Testis (tissue), 5 donors: ENCODE data around the gene ZMIZ1. TPM values are rescaled to one million over a fixed set of nuclear protein-coding genes. Genes with fewer than 3 reads are reported as not detected.
A peak's percentile ranks its signal among the peaks of the same experiment; 100 is the strongest.

Experiments
- DNase-seq: peaks from one replicate; pipeline ENCODE4 v3.0.0-alpha.2; 2019
- H3K27ac ChIP-seq, 2 donors: fragments of 200-600 bp; sonication (generic); one replicate each; pipeline ENCODE4 v1.5.1; 2019
- H3K27me3 ChIP-seq: fragments of 200-600 bp; sonication (generic); one replicate; pipeline ENCODE4 v1.5.1; 2019
- H3K36me3 ChIP-seq: fragments of 200-600 bp; sonication (generic); one replicate; pipeline ENCODE4 v1.5.1; 2017; ENCODE audit warnings: low read depth; ENCODE audit errors: missing control alignments
- H3K4me1 ChIP-seq: fragments of 200-600 bp; sonication (generic); one replicate; pipeline ENCODE4 v1.5.1; 2019
- H3K4me3 ChIP-seq, 2 donors: fragments of 200-600 bp; sonication (generic); one replicate each; pipeline ENCODE4 v1.5.1; 2017 to 2019
- H3K9me3 ChIP-seq: fragments of 200-600 bp; sonication (generic); one replicate; pipeline ENCODE4 v1.5.1; 2017
- POLR2A ChIP-seq: fragments of 450-650 bp; IDR thresholded peaks from one replicate; pipeline ENCODE4 v1.6.1; 2017; ENCODE audit warnings: antibody characterized with exemption, mild to moderate bottlenecking, moderate library complexity
- WGBS, 2 donors: methylation state at CpG; one replicate each; pipeline ENCODE4 v1.1.5; 2018; 5-methylcytosine and 5-hydroxymethylcytosine counted together
- intact Hi-C: fragments of 100-400 bp; cut with DNase I; formaldehyde crosslinking; loops from one replicate; pipeline ENCODE4 v1.15.1; 2023; ENCODE audit warnings: low total_unique reads
- long read RNA-seq, 2 donors: transcript quantifications; one replicate each; lab custom pipeline, GENCODE V29; 2026
- polyA plus RNA-seq: library from polyadenylated mRNA; stranded (reverse); fragments of 350-450 nt; fragmentation: Illumina TruSeq; extraction: RNeasy Lipid Tissue Mini Kit (QIAGEN cat#74804); gene quantifications from one replicate; pipeline ENCODE4 v1.2.3, GENCODE V29; 2014; ENCODE audit warnings: low read depth, low replicate concordance; ENCODE audit not compliant: insufficient read depth
- total RNA-seq, 2 donors: library from RNA; depleted of rRNA; stranded (reverse); fragments of >200 nt; gene quantifications; one replicate each; pipeline ENCODE4 v1.2.3, GENCODE V29; 2016
- TF ChIP-seq, protein P1 (sequence below), 3 experiments: fragments of 450-650 bp in 2 of 3; fragments of 200-600 bp in 1 of 3; sonication (generic) in 1 of 3; IDR thresholded peaks; one replicate each; pipeline ENCODE4 v1.5.1; 2016 to 2019; ENCODE audit warnings: antibody characterized with exemption in 3 of 3, mild to moderate bottlenecking in 2 of 3, moderate library complexity in 1 of 3

Gene ZMIZ1
- total RNA-seq = 10 to 100 TPM; 18.8 to 22.0 TPM
- polyA plus RNA-seq = 15.2 TPM
- long read RNA-seq, donor 1, partial matches to known transcripts = 7 of 7 reads
- long read RNA-seq, donor 1, other reads (novel, unspliced or antisense) = 0 of 7 reads
- long read RNA-seq, donor 2, partial matches to known transcripts = 8 of 8 reads
- long read RNA-seq, donor 2, other reads (novel, unspliced or antisense) = 0 of 8 reads

DNA sequence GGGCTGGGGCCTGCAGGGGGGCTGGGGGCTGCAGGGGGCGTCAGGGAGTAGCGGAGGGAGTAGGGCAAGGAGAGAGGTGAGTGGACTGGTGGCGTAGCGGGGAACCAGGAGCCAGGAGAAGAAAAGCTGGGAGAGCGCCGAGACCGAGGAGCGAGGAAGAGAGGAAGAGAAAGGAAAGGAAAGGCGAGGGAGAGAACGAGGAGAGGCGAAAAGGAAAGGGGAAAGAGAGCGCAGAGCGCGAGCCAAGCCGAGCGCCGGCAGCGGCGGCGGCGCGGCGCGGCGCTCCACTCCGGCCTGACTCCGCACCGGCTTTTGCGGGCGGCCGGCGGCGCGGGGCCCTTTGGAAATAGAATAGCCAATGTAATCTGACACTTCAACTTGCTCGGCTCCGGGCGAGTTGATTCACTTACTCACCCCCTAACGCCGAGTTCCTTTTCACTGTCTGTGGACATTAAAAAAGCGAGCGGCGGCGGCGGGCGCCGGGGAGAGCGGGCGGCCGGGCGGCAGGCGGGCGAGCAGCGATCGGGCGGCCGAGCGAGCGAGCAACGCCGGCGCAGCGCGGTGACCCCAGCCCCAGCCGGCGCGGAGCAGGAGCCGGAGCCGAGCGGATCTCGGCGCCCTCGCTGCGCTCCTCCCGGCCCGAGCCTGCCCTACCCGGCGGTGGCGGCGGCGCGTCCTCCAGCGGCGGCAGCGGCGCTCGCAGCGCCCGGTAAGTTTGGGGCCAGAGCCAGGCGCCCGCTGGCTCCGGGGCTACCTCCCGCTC lies at the start of gene ZMIZ1:
TSS of gene ZMIZ1 (plus strand) at position 405 of the 763 bp plus-strand sequence. CDS start 132,667 bp downstream, outside the sequence.
- Histone ChIP-seq H3K27me3 (no peaks in the 10 kb centered on the region), H3K4me3 (peak within 1 kb of the TSS; percentile 83 to 84), H3K4me1 (peaks cover 36% of the 10 kb centered on the region), H3K36me3 (no peaks in the 10 kb centered on the region), H3K27ac (peak within 1 kb of the TSS; percentile 88), H3K9me3 (no peaks in the 10 kb centered on the region)
- DNase-seq = peak; percentile 91
- TF ChIP-seq, protein P1, sequence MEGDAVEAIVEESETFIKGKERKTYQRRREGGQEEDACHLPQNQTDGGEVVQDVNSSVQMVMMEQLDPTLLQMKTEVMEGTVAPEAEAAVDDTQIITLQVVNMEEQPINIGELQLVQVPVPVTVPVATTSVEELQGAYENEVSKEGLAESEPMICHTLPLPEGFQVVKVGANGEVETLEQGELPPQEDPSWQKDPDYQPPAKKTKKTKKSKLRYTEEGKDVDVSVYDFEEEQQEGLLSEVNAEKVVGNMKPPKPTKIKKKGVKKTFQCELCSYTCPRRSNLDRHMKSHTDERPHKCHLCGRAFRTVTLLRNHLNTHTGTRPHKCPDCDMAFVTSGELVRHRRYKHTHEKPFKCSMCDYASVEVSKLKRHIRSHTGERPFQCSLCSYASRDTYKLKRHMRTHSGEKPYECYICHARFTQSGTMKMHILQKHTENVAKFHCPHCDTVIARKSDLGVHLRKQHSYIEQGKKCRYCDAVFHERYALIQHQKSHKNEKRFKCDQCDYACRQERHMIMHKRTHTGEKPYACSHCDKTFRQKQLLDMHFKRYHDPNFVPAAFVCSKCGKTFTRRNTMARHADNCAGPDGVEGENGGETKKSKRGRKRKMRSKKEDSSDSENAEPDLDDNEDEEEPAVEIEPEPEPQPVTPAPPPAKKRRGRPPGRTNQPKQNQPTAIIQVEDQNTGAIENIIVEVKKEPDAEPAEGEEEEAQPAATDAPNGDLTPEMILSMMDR (IDR thresholded peaks at IDR 0.05) = peak in 2 of 3 experiments; percentile 0 to 8
- no peak for TF ChIP-seq POLR2A
- intact Hi-C loops = loop anchor here (5.0 kb wide), 1 partner anchor 91 kb away; no protein-coding TSS in a partner anchor
- 0% methylated on average over 38 to 71 of the region's 92 CpGs for WGBS, 2 donors

- 90 to 92% methylated on average over 5 of the region's 5 CpGs for WGBS, 2 donors
- DNase-seq = no peak
- no peaks in the 10 kb centered on the region for H3K9me3 ChIP-seq
- H3K4me3 ChIP-seq = no peak overlapping the region
- H3K36me3 ChIP-seq = no peaks in the 10 kb centered on the region
- H3K4me1 ChIP-seq = peaks cover 5% of the 10 kb centered on the region
- intact Hi-C loops = no loop called here
- no peak for TF ChIP-seq POLR2A
- TF ChIP-seq, protein P1 (IDR thresholded peaks at IDR 0.05) = no peak
- H3K27ac ChIP-seq = no peak overlapping the region
- no peaks in the 10 kb centered on the region for H3K27me3 ChIP-seq
Measured at GRCh38 chr10:79019441-79020014, 49.2 kb upstream of the ZMIZ1 start.

DNA sequence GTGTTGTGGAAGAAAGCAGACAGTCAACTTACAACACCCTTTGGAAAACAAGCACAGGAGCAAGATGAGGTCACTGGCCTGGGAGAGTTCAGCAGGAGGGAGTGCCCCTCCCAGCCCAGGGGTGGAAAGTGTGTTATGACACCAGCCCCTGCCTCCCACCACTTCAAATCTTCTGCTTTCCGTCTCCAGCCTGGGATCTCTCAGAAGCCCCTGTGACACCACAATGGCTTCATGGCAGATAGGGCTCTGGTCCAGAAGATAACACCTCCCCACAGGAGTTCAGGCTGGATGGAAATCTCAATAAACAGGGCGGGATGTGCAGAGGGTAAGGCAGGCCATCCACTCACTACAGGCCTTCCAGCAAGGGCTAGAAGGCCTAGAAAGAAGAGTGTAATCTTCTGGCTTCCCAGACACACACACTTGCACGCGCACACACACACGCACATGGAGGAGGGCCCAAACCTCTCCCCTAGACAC lies 48.7 kb upstream of the ZMIZ1 start:
- 88 to 91% methylated on average over 5 of the region's 5 CpGs for WGBS, 2 donors
- H3K4me1 ChIP-seq = peaks cover 5% of the 10 kb centered on the region
- intact Hi-C loops = no loop called here
- TF ChIP-seq POLR2A = no peak
- TF ChIP-seq, protein P1 (IDR thresholded peaks at IDR 0.05) = no peak
- H3K9me3 ChIP-seq = no peaks in the 10 kb centered on the region
- H3K27ac ChIP-seq = no peak overlapping the region
- no peak overlapping the region for H3K4me3 ChIP-seq
- H3K36me3 ChIP-seq = no peaks in the 10 kb centered on the region
- no peaks in the 10 kb centered on the region for H3K27me3 ChIP-seq
- no peak for DNase-seq

GRCh38 chr10:79020605-79021004 lies 48.2 kb upstream of the ZMIZ1 start:
- intact Hi-C loops = no loop called here
- TF ChIP-seq, protein P1 (IDR thresholded peaks at IDR 0.05) = no peak
- TF ChIP-seq POLR2A = no peak
- Histone ChIP-seq H3K4me3 (no peak overlapping the region), H3K4me1 (peaks cover 5% of the 10 kb centered on the region), H3K27me3 (no peaks in the 10 kb centered on the region), H3K27ac (no peak overlapping the region), H3K36me3 (no peaks in the 10 kb centered on the region), H3K9me3 (no peaks in the 10 kb centered on the region)
- DNase-seq = no peak
- WGBS, 2 donors = 95 to 97% methylated on average over 6 of the region's 6 CpGs
